ENCODE measurements around the gene STK35.
A peak's percentile ranks its signal among the peaks of the same experiment; 100 is the strongest.
"Not testable (repeated sequence)": the region's sequence is repeated elsewhere in the genome, so short reads cannot be mapped to it uniquely, and the experiment has no call there.

Gene STK35

GRCh38 chr20:2168946-2169345 is 67.3 kb downstream of the STK35 start:
- Histone ChIP-seq H3K4me1 (ENCODE audit: control insufficient read depth, insufficient read depth, low read length, poor library complexity, severe bottlenecking) (no peaks in the 10 kb centered on the region), H3K4me3 (ENCODE audit: insufficient read depth, low read depth, low read length, poor library complexity, severe bottlenecking) (no peak overlapping the region), H3K36me3 (ENCODE audit: control insufficient read depth, insufficient read depth, low read length) (no peaks in the 10 kb centered on the region), H3K27me3 (replicated peaks; ENCODE audit: control insufficient read depth, insufficient read depth, low read length, poor library complexity, severe bottlenecking) (no peaks in the 10 kb centered on the region), H3K27ac (ENCODE audit: insufficient read depth, low read length, poor library complexity, severe bottlenecking) (no peak overlapping the region), H3K9me3 (ENCODE audit: control insufficient read depth, low read length) (no peaks in the 10 kb centered on the region)
- no peak for DNase-seq

DNA sequence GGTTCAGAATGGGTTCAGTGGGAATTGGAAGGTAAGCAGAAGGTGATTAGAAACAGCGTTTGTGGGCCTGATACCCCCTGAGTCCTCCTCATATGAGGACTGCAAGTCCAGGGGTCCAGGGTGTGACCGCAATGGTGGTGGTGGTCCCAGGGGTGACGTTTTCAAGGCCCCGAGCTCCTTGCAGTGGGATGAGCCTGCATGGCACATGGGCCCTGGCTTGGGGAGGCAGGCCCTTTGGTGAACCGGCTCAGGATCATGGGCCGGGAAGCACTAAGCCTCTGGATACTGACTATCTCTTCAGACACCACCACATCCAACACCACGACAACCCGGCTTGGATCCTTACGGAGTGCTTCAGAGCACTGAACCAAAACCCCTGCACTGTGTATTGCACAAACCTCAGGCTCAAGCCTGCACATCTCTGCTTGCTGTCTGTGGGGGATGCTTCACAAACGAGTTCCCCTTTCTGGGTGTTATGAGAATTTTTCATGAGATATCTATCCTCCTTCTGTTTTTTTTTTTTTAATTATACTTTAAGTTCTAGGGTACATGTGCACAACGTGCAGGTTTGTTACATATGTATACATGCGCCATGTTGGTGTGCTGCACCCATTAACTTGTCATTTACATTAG is 67.9 kb downstream of the STK35 start:
- Histone ChIP-seq H3K4me1 (ENCODE audit: control insufficient read depth, insufficient read depth, low read length, poor library complexity, severe bottlenecking) (no peaks in the 10 kb centered on the region), H3K27me3 (replicated peaks; ENCODE audit: control insufficient read depth, insufficient read depth, low read length, poor library complexity, severe bottlenecking) (no peaks in the 10 kb centered on the region), H3K36me3 (ENCODE audit: control insufficient read depth, insufficient read depth, low read length) (no peaks in the 10 kb centered on the region), H3K27ac (ENCODE audit: insufficient read depth, low read length, poor library complexity, severe bottlenecking) (no peak overlapping the region), H3K4me3 (ENCODE audit: insufficient read depth, low read depth, low read length, poor library complexity, severe bottlenecking) (no peak overlapping the region), H3K9me3 (ENCODE audit: control insufficient read depth, low read length) (no peaks in the 10 kb centered on the region)
- DNase-seq: no peak

DNA sequence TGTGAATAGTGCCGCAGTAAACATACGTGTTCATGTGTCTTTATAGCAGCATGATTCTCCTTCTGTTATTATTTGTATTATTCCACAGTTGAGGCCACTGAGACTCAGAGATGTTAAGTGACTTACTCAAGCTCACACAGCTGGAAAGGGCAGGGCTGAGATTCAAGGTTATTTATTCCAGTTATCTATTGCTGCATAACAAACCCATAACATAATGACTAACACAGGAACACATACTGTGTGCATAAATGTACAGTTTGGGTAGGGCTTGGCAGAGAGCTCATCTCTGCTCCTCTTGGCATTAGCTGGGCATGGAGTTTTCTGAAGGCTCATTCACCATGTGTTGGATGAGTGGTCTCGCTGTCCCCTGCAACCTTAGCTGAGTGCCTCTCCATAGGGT is 68.8 kb downstream of the STK35 start:
- H3K4me1 ChIP-seq (ENCODE audit: control insufficient read depth, insufficient read depth, low read length, poor library complexity, severe bottlenecking): no peaks in the 10 kb centered on the region
- no peaks in the 10 kb centered on the region for H3K36me3 ChIP-seq (ENCODE audit: control insufficient read depth, insufficient read depth, low read length)
- no peak overlapping the region for H3K4me3 ChIP-seq (ENCODE audit: insufficient read depth, low read depth, low read length, poor library complexity, severe bottlenecking)
- no peak for DNase-seq
- no peaks in the 10 kb centered on the region for H3K27me3 ChIP-seq (replicated peaks; ENCODE audit: control insufficient read depth, insufficient read depth, low read length, poor library complexity, severe bottlenecking)
- H3K9me3 ChIP-seq (ENCODE audit: control insufficient read depth, low read length): no peaks in the 10 kb centered on the region
- no peak overlapping the region for H3K27ac ChIP-seq (ENCODE audit: insufficient read depth, low read length, poor library complexity, severe bottlenecking)

DNA sequence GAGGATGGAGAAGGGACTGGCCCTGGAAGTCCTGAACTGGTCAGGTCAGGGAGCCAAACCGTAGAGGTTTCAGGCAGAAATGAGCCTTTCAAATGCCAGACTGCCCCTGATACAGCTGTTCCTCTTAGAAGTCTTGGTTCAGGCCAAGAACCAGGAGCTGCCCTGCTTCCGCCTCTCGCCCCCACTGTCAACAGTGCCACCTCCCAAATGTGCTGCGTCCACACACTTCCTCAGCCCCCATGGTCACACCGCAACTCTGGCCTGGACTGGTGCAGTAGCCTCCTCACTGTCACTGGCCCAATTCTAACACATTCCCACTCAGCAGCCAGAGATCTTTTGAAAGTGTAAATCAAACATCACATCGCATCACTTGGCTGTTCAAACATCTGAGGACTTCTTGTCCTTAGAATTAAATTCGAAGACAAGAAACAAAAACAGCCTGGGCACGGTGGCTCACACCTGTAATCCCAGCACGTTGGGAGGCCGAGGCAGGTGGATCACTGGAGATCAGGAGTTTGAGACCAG is 69.7 kb downstream of the STK35 start:
- no peak for DNase-seq
- no peaks in the 10 kb centered on the region for H3K36me3 ChIP-seq (ENCODE audit: control insufficient read depth, insufficient read depth, low read length)

DNA sequence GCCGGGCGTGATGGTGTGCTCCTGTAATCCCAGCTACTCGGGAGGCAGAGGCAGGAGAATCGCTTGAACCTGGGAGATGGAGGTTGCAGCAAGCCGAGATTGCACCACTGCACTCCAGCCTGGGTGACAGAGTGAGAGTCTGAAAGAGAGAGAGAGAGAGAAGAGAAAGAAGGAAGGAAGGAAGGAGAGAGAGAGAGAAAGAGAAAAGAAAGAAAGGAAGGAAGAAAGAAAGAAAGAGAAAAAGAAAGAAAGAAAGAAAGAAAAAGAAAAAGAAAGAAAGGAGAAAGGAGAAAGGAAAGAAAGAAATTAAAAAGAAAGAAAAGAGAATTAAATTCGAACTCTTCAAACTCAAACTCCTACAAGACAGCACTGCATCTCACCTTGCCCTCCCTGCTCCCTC is 70.2 kb downstream of the STK35 start:
- not testable (repeated sequence) for H3K4me3 ChIP-seq (ENCODE audit: insufficient read depth, low read depth, low read length, poor library complexity, severe bottlenecking); H3K27me3 ChIP-seq (replicated peaks; ENCODE audit: control insufficient read depth, insufficient read depth, low read length, poor library complexity, severe bottlenecking); H3K9me3 ChIP-seq (ENCODE audit: control insufficient read depth, low read length); H3K36me3 ChIP-seq (ENCODE audit: control insufficient read depth, insufficient read depth, low read length); DNase-seq; H3K4me1 ChIP-seq (ENCODE audit: control insufficient read depth, insufficient read depth, low read length, poor library complexity, severe bottlenecking); H3K27ac ChIP-seq (ENCODE audit: insufficient read depth, low read length, poor library complexity, severe bottlenecking)

More for the DNA sequence above, 69.7 kb downstream of the STK35 start:
- H3K27me3 ChIP-seq (replicated peaks; ENCODE audit: control insufficient read depth, insufficient read depth, low read length, poor library complexity, severe bottlenecking): no peaks in the 10 kb centered on the region
- no peak overlapping the region for H3K27ac ChIP-seq (ENCODE audit: insufficient read depth, low read length, poor library complexity, severe bottlenecking)
- H3K9me3 ChIP-seq (ENCODE audit: control insufficient read depth, low read length): no peaks in the 10 kb centered on the region
- no peak overlapping the region for H3K4me3 ChIP-seq (ENCODE audit: insufficient read depth, low read depth, low read length, poor library complexity, severe bottlenecking)
- H3K4me1 ChIP-seq (ENCODE audit: control insufficient read depth, insufficient read depth, low read length, poor library complexity, severe bottlenecking): no peaks in the 10 kb centered on the region

GRCh38 chr20:2172305-2173175 is 70.9 kb downstream of the STK35 start:
- Histone ChIP-seq H3K36me3 (ENCODE audit: control insufficient read depth, insufficient read depth, low read length) (no peaks in the 10 kb centered on the region), H3K27me3 (replicated peaks; ENCODE audit: control insufficient read depth, insufficient read depth, low read length, poor library complexity, severe bottlenecking) (no peaks in the 10 kb centered on the region), H3K4me1 (ENCODE audit: control insufficient read depth, insufficient read depth, low read length, poor library complexity, severe bottlenecking) (no peaks in the 10 kb centered on the region), H3K9me3 (ENCODE audit: control insufficient read depth, low read length) (no peaks in the 10 kb centered on the region), H3K4me3 (ENCODE audit: insufficient read depth, low read depth, low read length, poor library complexity, severe bottlenecking) (no peak overlapping the region), H3K27ac (ENCODE audit: insufficient read depth, low read length, poor library complexity, severe bottlenecking) (no peak overlapping the region)
- peak; percentile 27 to 44 (median 28) for DNase-seq

DNA sequence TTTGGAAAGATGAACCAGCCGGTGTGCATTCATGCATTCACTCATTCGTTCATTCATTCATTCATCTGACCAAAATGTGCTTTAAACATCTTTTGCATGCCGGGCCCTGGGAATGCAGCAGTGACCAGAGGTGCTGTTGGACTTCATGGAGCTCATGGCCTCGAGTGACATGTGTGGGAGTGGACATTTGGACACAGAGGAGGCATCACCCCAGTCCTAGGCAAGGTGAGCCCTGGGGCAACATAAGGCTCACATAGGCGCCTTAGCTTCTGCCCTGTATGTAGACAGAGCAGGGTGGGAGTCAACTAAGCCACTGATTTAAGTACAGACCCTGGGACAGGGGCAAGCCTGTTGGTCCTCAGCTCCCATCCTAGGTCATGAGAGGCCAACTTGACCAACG is 71.6 kb downstream of the STK35 start:
- no peak for DNase-seq
- Histone ChIP-seq H3K27ac (ENCODE audit: insufficient read depth, low read length, poor library complexity, severe bottlenecking) (no peak overlapping the region), H3K36me3 (ENCODE audit: control insufficient read depth, insufficient read depth, low read length) (no peaks in the 10 kb centered on the region), H3K4me3 (ENCODE audit: insufficient read depth, low read depth, low read length, poor library complexity, severe bottlenecking) (no peak overlapping the region), H3K27me3 (replicated peaks; ENCODE audit: control insufficient read depth, insufficient read depth, low read length, poor library complexity, severe bottlenecking) (no peaks in the 10 kb centered on the region), H3K9me3 (ENCODE audit: control insufficient read depth, low read length) (no peaks in the 10 kb centered on the region), H3K4me1 (ENCODE audit: control insufficient read depth, insufficient read depth, low read length, poor library complexity, severe bottlenecking) (no peaks in the 10 kb centered on the region)

DNA sequence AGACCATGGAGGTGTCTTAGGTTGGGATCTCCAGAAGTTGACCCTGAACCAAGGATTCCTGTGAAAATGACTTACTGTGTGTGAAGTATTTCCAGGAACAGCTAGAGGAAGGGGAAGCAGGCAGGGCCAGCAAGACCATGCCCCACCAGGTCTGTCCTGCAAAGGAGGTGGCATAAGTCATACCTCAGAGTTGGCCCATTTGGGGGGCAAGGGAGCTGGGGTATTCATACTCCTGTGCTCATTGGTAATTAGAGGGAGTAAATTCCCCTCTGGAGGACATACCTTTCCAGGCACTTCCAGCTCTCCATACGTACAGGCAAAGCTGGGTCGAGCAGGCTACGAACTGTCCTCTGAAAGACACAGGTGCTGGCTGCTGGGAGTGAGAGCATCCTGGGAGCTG is 72.4 kb downstream of the STK35 start:
- Histone ChIP-seq H3K4me3 (ENCODE audit: insufficient read depth, low read depth, low read length, poor library complexity, severe bottlenecking) (no peak overlapping the region), H3K4me1 (ENCODE audit: control insufficient read depth, insufficient read depth, low read length, poor library complexity, severe bottlenecking) (no peaks in the 10 kb centered on the region), H3K9me3 (ENCODE audit: control insufficient read depth, low read length) (no peaks in the 10 kb centered on the region), H3K36me3 (ENCODE audit: control insufficient read depth, insufficient read depth, low read length) (no peaks in the 10 kb centered on the region), H3K27me3 (replicated peaks; ENCODE audit: control insufficient read depth, insufficient read depth, low read length, poor library complexity, severe bottlenecking) (no peaks in the 10 kb centered on the region), H3K27ac (ENCODE audit: insufficient read depth, low read length, poor library complexity, severe bottlenecking) (no peak overlapping the region)
- DNase-seq: no peak

- no peaks in the 10 kb centered on the region for H3K27me3 ChIP-seq (replicated peaks; ENCODE audit: control insufficient read depth, insufficient read depth, low read length, poor library complexity, severe bottlenecking)
- H3K4me3 ChIP-seq (ENCODE audit: insufficient read depth, low read depth, low read length, poor library complexity, severe bottlenecking): no peak overlapping the region
- no peaks in the 10 kb centered on the region for H3K36me3 ChIP-seq (ENCODE audit: control insufficient read depth, insufficient read depth, low read length)
- H3K4me1 ChIP-seq (ENCODE audit: control insufficient read depth, insufficient read depth, low read length, poor library complexity, severe bottlenecking): no peaks in the 10 kb centered on the region
- H3K9me3 ChIP-seq (ENCODE audit: control insufficient read depth, low read length): no peaks in the 10 kb centered on the region
- H3K27ac ChIP-seq (ENCODE audit: insufficient read depth, low read length, poor library complexity, severe bottlenecking): no peak overlapping the region
- no peak for DNase-seq
Observed at GRCh38 chr20:2176946-2177345, 75.3 kb downstream of the STK35 start.

Measured in effector memory CD4-positive, alpha-beta T cell (primary cell).